SK-N-SH (cell line): Measurements from ENCODE around the gene GALNT18. TPM values are rescaled to one million over a fixed set of nuclear protein-coding genes. Genes with fewer than 3 reads are reported as not detected.
A peak's percentile ranks its signal among the peaks of the same experiment; 100 is the strongest.

ENCODE experiments used
- CTCF ChIA-PET: fragments of 300-600, 350-600 bp; formaldehyde crosslinking; extraction: SDS; loops from one replicate; lab custom pipeline; 2021; lab: Yijun Ruan, JAX
- POLR2A ChIA-PET: fragments of 350-600 bp; sonication (Branson Sonifier 250); formaldehyde crosslinking; extraction: SDS; loops from one replicate; lab custom pipeline; 2020; ENCODE audit warnings: antibody characterized with exemption, inconsistent platforms; lab: Yijun Ruan, JAX
- DNase-seq: peaks from one replicate; pipeline ENCODE4 v3.0.0; 2012
- H2AFZ ChIP-seq: fragments of 200-600 bp; sonication (generic); 2 replicates; pipeline ENCODE4 v1.8.1; 2016; ENCODE audit warnings: antibody characterized with exemption, mild to moderate bottlenecking, low read depth
- H3F3A ChIP-seq: fragments of 200-600 bp; sonication (generic); replicated peaks from 2 replicates; pipeline ENCODE3; 2016; ENCODE audit warnings: antibody characterized with exemption, mild to moderate bottlenecking; ENCODE audit not compliant: insufficient read depth
- H3K27ac ChIP-seq, 2 experiments: fragments of 200-500 bp in 1 of 2; fragments of 200-600 bp in 1 of 2; sonication (Bioruptor generic) in 1 of 2; sonication (generic), shearing (Covaris generic) in 1 of 2; 2 replicates each; pipeline versions ENCODE4 v1.5.1 to v1.6.1; 2014 to 2016; ENCODE audit warnings: low read depth in 2 of 2, inconsistent platforms in 1 of 2, low read length in 1 of 2, mild to moderate bottlenecking in 1 of 2, mixed read lengths in 1 of 2
- H3K27me3 ChIP-seq: fragments of 200-600 bp; sonication (generic), shearing (Covaris generic); 2 replicates; pipeline ENCODE4 v1.6.1; 2016; ENCODE audit warnings: mixed run types; ENCODE audit not compliant: insufficient read depth
- H3K36me3 ChIP-seq, 2 experiments: fragments of 200-500 bp in 1 of 2; fragments of 200-600 bp in 1 of 2; sonication (Bioruptor generic) in 1 of 2; sonication (generic) in 1 of 2; replicated peaks in 1 of 2; 2 replicates each; pipeline versions ENCODE3 to v1.5.1; 2014 to 2016; ENCODE audit warnings: low read length in 1 of 2, mild to moderate bottlenecking in 1 of 2; ENCODE audit not compliant: insufficient read depth in 2 of 2, control insufficient read depth in 1 of 2
- H3K4me1 ChIP-seq, 2 experiments: fragments of 200-500 bp in 1 of 2; fragments of 200-600 bp in 1 of 2; sonication (Bioruptor generic) in 1 of 2; sonication (generic), shearing (Covaris generic) in 1 of 2; 2 replicates each; pipeline versions ENCODE4 v1.5.1 to v1.6.1; 2014 to 2016; ENCODE audit warnings: low read depth in 1 of 2, low read length in 1 of 2, mixed run types in 1 of 2; ENCODE audit not compliant: insufficient read depth in 2 of 2, control insufficient read depth in 1 of 2
- H3K4me2 ChIP-seq: fragments of 200-600 bp; sonication (generic), shearing (Covaris generic); 2 replicates; pipeline ENCODE4 v1.6.1; 2017; ENCODE audit warnings: mixed run types
- H3K4me3 ChIP-seq, 2 experiments: fragments of 200-500 bp in 1 of 2; fragments of 200-600 bp in 1 of 2; sonication (Bioruptor generic) in 1 of 2; sonication (generic), shearing (Covaris generic) in 1 of 2; 2 replicates each; pipeline versions ENCODE4 v1.5.1 to v1.8.1; 2014 to 2016; ENCODE audit warnings: low read depth in 2 of 2, inconsistent platforms in 1 of 2, low read length in 1 of 2, mild to moderate bottlenecking in 1 of 2, mixed read lengths in 1 of 2, moderate library complexity in 1 of 2
- H3K79me2 ChIP-seq: fragments of 200-600 bp; sonication (generic); 2 replicates; pipeline ENCODE4 v1.8.1; 2017; ENCODE audit warnings: mild to moderate bottlenecking; ENCODE audit not compliant: insufficient read depth
- H3K9ac ChIP-seq: fragments of 200-600 bp; sonication (generic); 2 replicates; pipeline ENCODE4 v1.6.1; 2017; ENCODE audit warnings: mixed run types
- H3K9me2 ChIP-seq: fragments of 200-600 bp; sonication (generic); 2 replicates; pipeline ENCODE4 v1.6.1; 2017; ENCODE audit warnings: mixed run types
- H3K9me3 ChIP-seq: fragments of 200-600 bp; sonication (generic); 2 replicates; pipeline ENCODE4 v1.6.1; 2017; ENCODE audit warnings: mixed run types, mild to moderate bottlenecking, moderate library complexity
- H4K20me1 ChIP-seq: fragments of 200-600 bp; sonication (generic); 2 replicates; pipeline ENCODE4 v1.6.1; 2017; ENCODE audit warnings: mild to moderate bottlenecking, mixed run types; ENCODE audit not compliant: insufficient read depth
- CHD2 ChIP-seq: fragments of 150-350 bp; IDR thresholded peaks from 2 replicates; pipeline ENCODE4 v1.6.1; 2018; ENCODE audit warnings: low read length; ENCODE audit not compliant: partially characterized antibody
- ELF1 ChIP-seq: IDR thresholded peaks from 2 replicates; pipeline ENCODE4 v1.4.0; 2012
- FOXM1 ChIP-seq: IDR thresholded peaks from 2 replicates; pipeline ENCODE4 v1.4.0; 2012; ENCODE audit warnings: low read depth, mild to moderate bottlenecking
- GABPA ChIP-seq: IDR thresholded peaks from 2 replicates; pipeline ENCODE4 v1.4.0; 2012; ENCODE audit warnings: low read depth, mild to moderate bottlenecking
- GATA2 ChIP-seq: sonication (generic); formaldehyde crosslinking; IDR thresholded peaks from 2 replicates; pipeline ENCODE4 v1.5.0; 2020; ENCODE audit warnings: mild to moderate bottlenecking, missing genetic modification reagents
- PBX3 ChIP-seq: IDR thresholded peaks from 2 replicates; pipeline ENCODE4; 2012
- POLR2AphosphoS5 ChIP-seq: IDR thresholded peaks from 2 replicates; pipeline ENCODE4 v1.6.1; 2012; ENCODE audit warnings: low read depth, low read length
- RAD21 ChIP-seq: IDR thresholded peaks from 2 replicates; pipeline ENCODE4 v1.6.1; 2012; ENCODE audit warnings: mild to moderate bottlenecking, low read length
- SIN3A ChIP-seq: IDR thresholded peaks from 2 replicates; pipeline ENCODE4 v1.6.1; 2012; ENCODE audit warnings: low read depth, mild to moderate bottlenecking, low read length, moderate library complexity, borderline replicate concordance
- SMC3 ChIP-seq: IDR thresholded peaks from 2 replicates; pipeline ENCODE4 v1.6.1; 2012; ENCODE audit warnings: low read depth, low read length, improper control_type of control experiment
- TAF1 ChIP-seq: IDR thresholded peaks from 2 replicates; pipeline ENCODE4 v1.6.1; 2012; ENCODE audit warnings: low read depth, mild to moderate bottlenecking, low read length, moderate library complexity, borderline replicate concordance
- TCF12 ChIP-seq: IDR thresholded peaks from 2 replicates; pipeline ENCODE4 v1.4.0; 2012
- TEAD4 ChIP-seq: IDR thresholded peaks from 2 replicates; pipeline ENCODE4 v1.4.0; 2012; ENCODE audit warnings: mild to moderate bottlenecking, borderline replicate concordance; ENCODE audit not compliant: insufficient read depth
- WGBS: methylation state at CpG from one replicate; pipeline ENCODE4 v1.1.6; 2017; ENCODE audit warnings: low lambda C conversion rate; 5-methylcytosine and 5-hydroxymethylcytosine counted together
- polyA plus RNA-seq, 3 experiments: library from polyadenylated mRNA; depleted of rRNA; stranded (reverse); fragments of >200 nt; gene quantifications; 2 replicates each; pipeline ENCODE4 v1.2.3, GENCODE V29; 2012

The GALNT18 gene
- polyA plus RNA-seq, 1 of the 3 experiments (the other 2 are of a cell fraction), result 0.64 TPM

- 50% methylated on average over 5 of the region's 5 CpGs for WGBS
- H3K79me2 ChIP-seq, result no peaks in the 10 kb centered on the region
- H3F3A ChIP-seq, result no peaks in the 10 kb centered on the region
- ChIA-PET POLR2A (interaction anchor here (1.1 kb wide), 1 partner anchor 9 kb away, joined by 3 read pairs; no protein-coding TSS in a partner anchor), CTCF (no interaction called here)
- H3K9me3 ChIP-seq, result no peaks in the 10 kb centered on the region
- no peaks in the 10 kb centered on the region for H3K9me2 ChIP-seq
- no peaks in the 10 kb centered on the region for H3K27me3 ChIP-seq
- H3K27ac ChIP-seq, result no peak overlapping the region
- H3K9ac ChIP-seq, result no peak overlapping the region
- TF ChIP-seq ELF1, result no peak
- TF ChIP-seq RAD21, result no peak
- TF ChIP-seq SIN3A, result no peak
- TF ChIP-seq SMC3, result no peak
- TF ChIP-seq TAF1, result no peak
- TF ChIP-seq FOXM1, result no peak
- no peak for TF ChIP-seq PBX3
- TF ChIP-seq TEAD4, result no peak
- no peak overlapping the region for H3K4me2 ChIP-seq
- H3K4me3 ChIP-seq, result no peak overlapping the region
- no peak overlapping the region for H2AFZ ChIP-seq
- H3K4me1 ChIP-seq, result peaks cover 0 to 23% of the 10 kb centered on the region in 2 experiments; a peak in 1 of 4 replicates
- H4K20me1 ChIP-seq, result no peaks in the 10 kb centered on the region
- peak; percentile 23 for DNase-seq
- H3K36me3 ChIP-seq, result no peaks in the 10 kb centered on the region
These were observed 177.0 kb downstream of the GALNT18 start for GRCh38 chr11:11444804-11445131.

- Histone ChIP-seq H3K27ac (no peak overlapping the region; a peak in 1 of 4 replicates), H3K9ac (no peak overlapping the region), H3K27me3 (no peaks in the 10 kb centered on the region), H3K4me3 (no peak overlapping the region), H3K9me3 (no peaks in the 10 kb centered on the region), H3K4me2 (no peak overlapping the region), H3K79me2 (no peaks in the 10 kb centered on the region), H3K4me1 (peaks cover 0 to 23% of the 10 kb centered on the region in 2 experiments; a peak in 1 of 4 replicates), H2AFZ (no peak overlapping the region), H3K9me2 (no peaks in the 10 kb centered on the region), H3F3A (no peaks in the 10 kb centered on the region), H4K20me1 (no peaks in the 10 kb centered on the region)
- no peak for DNase-seq
- POLR2A ChIA-PET, result interaction anchor here (1.1 kb wide), 1 partner anchor 9 kb away, joined by 3 read pairs; no protein-coding TSS in a partner anchor
- WGBS, result 85% methylated on average over 10 of the region's 13 CpGs
- CTCF ChIA-PET, result no interaction called here
- no peak for TF ChIP-seq POLR2AphosphoS5
- no peak for TF ChIP-seq CHD2
- no peak for TF ChIP-seq TCF12
- TF ChIP-seq GABPA, result no peak
- TF ChIP-seq GATA2 (CRISPR knock-in tag), result no peak
- TF ChIP-seq, all 33 proteins: peak for 0
- H3K36me3 ChIP-seq, result no peaks in the 10 kb centered on the region
These were observed 177.6 kb downstream of the GALNT18 start for GRCh38 chr11:11444027-11444803.
